CD4-positive, alpha-beta memory T cell (primary cell): ENCODE data around the gene CUBN. TPM values are rescaled to one million over a fixed set of nuclear protein-coding genes. Genes with fewer than 3 reads are reported as not detected.
"Not testable (repeated sequence)": the region's sequence is repeated elsewhere in the genome, so short reads cannot be mapped to it uniquely, and the experiment has no call there.

Source experiments
- CTCF ChIA-PET: fragments of 350-600 bp; sonication (Branson Sonifier 250); formaldehyde crosslinking; loops from one replicate; lab custom pipeline; 2021; ENCODE audit warnings: inconsistent platforms; ENCODE audit not compliant: partially characterized antibody; lab: Charles Lee
- POLR2A ChIA-PET: fragments of 350-600 bp; sonication (Branson Sonifier 250); formaldehyde crosslinking; loops from one replicate; lab custom pipeline; 2021; ENCODE audit not compliant: partially characterized antibody; lab: Charles Lee
- DNase-seq, 5 donors: peaks; one replicate each; pipeline versions ENCODE4 v3.0.0 to v3.0.0-alpha.2; 2020 to 2022; ENCODE audit warnings: mixed read lengths in 1 of 5
- H3K27ac ChIP-seq: one replicate; pipeline ENCODE4 v1.7.0; 2013; ENCODE audit warnings: low read depth, low read length
- H3K27me3 ChIP-seq: 2 replicates; pipeline ENCODE4 v1.7.0; 2013; ENCODE audit warnings: mild to moderate bottlenecking, low read length, moderate library complexity; ENCODE audit not compliant: insufficient read depth
- H3K36me3 ChIP-seq: 2 replicates; pipeline ENCODE4 v1.7.0; 2013; ENCODE audit warnings: mild to moderate bottlenecking, low read length, moderate library complexity; ENCODE audit not compliant: insufficient read depth
- H3K4me1 ChIP-seq: 2 replicates; pipeline ENCODE4 v1.7.0; 2013; ENCODE audit warnings: mild to moderate bottlenecking, low read length, moderate library complexity; ENCODE audit not compliant: insufficient read depth
- H3K4me3 ChIP-seq, 2 donors: one replicate each; pipeline ENCODE4 v1.7.0; 2013; ENCODE audit warnings: low read length in 2 of 2, mild to moderate bottlenecking in 1 of 2
- H3K9me3 ChIP-seq, 2 donors: one replicate each; pipeline ENCODE4 v1.7.0; 2013; ENCODE audit warnings: low read length in 2 of 2, control low read depth in 1 of 2; ENCODE audit not compliant: control insufficient read depth in 1 of 2
- H3K27ac Mint-ChIP-seq, 7 donors: one replicate each; pipeline ENCODE4 v1.8.0; 2020 to 2021; ENCODE audit warnings: mixed read lengths in 7 of 7, mild to moderate bottlenecking in 6 of 7, inconsistent platforms in 3 of 7, moderate library complexity in 3 of 7
- H3K27me3 Mint-ChIP-seq, 2 donors: one replicate each; pipeline ENCODE4 v1.8.0; 2020 to 2021; ENCODE audit warnings: mixed read lengths in 2 of 2
- H3K36me3 Mint-ChIP-seq, 2 donors: one replicate each; pipeline ENCODE4 v1.8.0; 2020 to 2021; ENCODE audit warnings: mixed read lengths in 2 of 2, inconsistent platforms in 1 of 2, mild to moderate bottlenecking in 1 of 2
- H3K4me1 Mint-ChIP-seq, 4 donors: one replicate each; pipeline ENCODE4 v1.8.0; 2020 to 2021; ENCODE audit warnings: mixed read lengths in 4 of 4, mild to moderate bottlenecking in 1 of 4
- H3K4me3 Mint-ChIP-seq, 8 donors: one replicate each; pipeline ENCODE4 v1.8.0; 2020 to 2021; ENCODE audit warnings: mixed read lengths in 8 of 8, mild to moderate bottlenecking in 7 of 8, moderate library complexity in 6 of 8, inconsistent platforms in 3 of 8
- H3K9me3 Mint-ChIP-seq, 8 donors: one replicate each; pipeline ENCODE4 v1.8.0; 2020 to 2021; ENCODE audit warnings: mixed read lengths in 8 of 8, mild to moderate bottlenecking in 5 of 8, inconsistent platforms in 3 of 8, moderate library complexity in 1 of 8
- intact Hi-C: fragments of 100-400 bp; cut with micrococcal nuclease; formaldehyde crosslinking; loops from one replicate; pipeline ENCODE4 v1.15.1; 2023
- polyA plus RNA-seq, 2 donors: library from polyadenylated mRNA; unstranded; fragments of 300-500 nt; fragmentation: Illumina TruSeq; gene quantifications; one replicate each; pipeline ENCODE4 v1.2.3, GENCODE V29; 2021
- total RNA-seq, 2 experiments: library from RNA; stranded (reverse); gene quantifications; one replicate each; pipeline ENCODE4 v1.2.3, GENCODE V29; 2021

Gene CUBN
- total and polyA plus RNA-seq, 4 experiments from 2014 or later: 0.49 to 10.9 (median 8.5) TPM; not detected in 1

DNA sequence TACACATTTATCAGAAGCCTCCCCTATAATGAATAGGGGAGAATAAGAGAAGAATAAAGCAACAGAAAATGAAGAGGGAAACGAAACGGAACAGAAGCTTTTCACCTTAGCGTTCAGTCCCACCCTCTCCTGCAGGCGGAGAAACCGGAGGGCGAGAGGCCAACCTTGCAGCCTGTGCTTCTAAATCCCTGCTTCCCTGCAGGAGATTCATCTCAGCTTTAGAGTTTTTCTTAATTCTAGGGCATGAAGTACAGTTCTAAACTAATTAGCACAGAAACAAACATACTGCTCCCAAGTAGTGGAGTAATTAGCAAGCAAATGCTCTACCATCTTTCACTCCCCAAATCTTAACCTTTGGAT, 107.2 kb downstream of the CUBN start:
- H3K9me3 ChIP-seq: no peaks in the 10 kb centered on the region
- H3K36me3 ChIP-seq: no peaks in the 10 kb centered on the region
- CTCF ChIA-PET: interaction anchor here (1.0 to 2.2 kb wide), 4 partner anchors 12 to 207 kb away, joined by 3 to 13 read pairs (median 5); no protein-coding TSS in a partner anchor
- Mint-ChIP-seq H3K9me3 (peaks cover 0 to 2% (median 0%) of the 10 kb centered on the region in 8 donors), H3K4me3 (peak overlapping the region in 3 of 8 donors; percentile 29 to 47 (median 41)), H3K36me3 (peaks cover 0 to 4% of the 10 kb centered on the region in 2 donors), H3K27me3 (no peaks in the 10 kb centered on the region), H3K4me1 (peaks cover 40 to 66% (median 48%) of the 10 kb centered on the region in 4 donors), H3K27ac (peak overlapping the region; percentile 92 to 100 (median 99))
- H3K4me3 ChIP-seq: no peak overlapping the region
- H3K27ac ChIP-seq: peak overlapping the region; percentile 88
- H3K27me3 ChIP-seq: no peaks in the 10 kb centered on the region
- DNase-seq: no peak
- H3K4me1 ChIP-seq: peaks cover 52% of the 10 kb centered on the region
- POLR2A ChIA-PET: interaction anchor here (1.5 to 7.2 kb wide), 5 partner anchors 20 to 210 kb away, joined by 4 to 98 read pairs (median 6); partner anchors contain the start of genes RSU1 and VIM
- intact Hi-C loops: loop anchor here (10.0 kb wide), 1 partner anchor 1632 kb away; the partner anchor contains the start of genes ARL5B and NSUN6

DNA sequence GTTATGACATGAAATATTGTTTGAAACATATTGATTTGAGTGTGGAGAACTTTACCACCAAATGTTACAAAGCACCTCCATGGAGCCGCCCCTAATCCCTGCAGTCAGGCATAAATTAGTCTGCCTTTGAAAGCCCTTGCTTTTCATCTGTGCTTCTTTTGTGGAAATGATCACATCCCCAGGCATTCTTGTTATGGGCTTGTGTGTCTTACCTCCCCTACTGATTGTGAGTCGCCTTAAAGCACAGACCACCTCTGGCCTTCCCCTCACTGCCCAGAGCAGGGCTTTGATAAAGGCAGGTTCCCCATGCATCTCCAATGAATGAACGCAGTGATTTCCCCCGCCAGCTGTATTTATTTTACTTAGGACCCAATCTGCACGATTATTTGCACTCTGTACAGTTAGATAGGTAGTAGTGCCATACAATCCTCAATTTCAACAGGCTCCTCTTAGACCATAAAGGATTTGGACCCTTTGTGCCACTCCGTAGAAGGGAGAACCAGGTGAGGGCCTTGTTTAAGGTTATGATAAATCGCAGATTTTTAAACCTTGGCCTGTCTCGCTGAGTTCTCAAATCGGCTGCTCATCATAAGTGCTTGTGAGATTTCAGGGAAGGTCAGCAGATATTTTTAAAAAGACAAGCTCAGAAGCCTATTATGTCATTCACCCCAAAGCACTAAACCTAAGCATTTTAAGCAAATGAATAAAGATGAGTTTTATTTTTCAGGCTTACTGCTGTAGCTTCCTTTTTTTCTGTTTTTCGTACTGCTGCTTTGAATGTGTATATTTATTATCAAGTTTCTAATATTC, 107.8 kb downstream of the CUBN start:
- ChIA-PET CTCF (interaction anchor here (1.0 to 2.2 kb wide), 4 partner anchors 11 to 207 kb away, joined by 3 to 13 read pairs (median 5); no protein-coding TSS in a partner anchor), POLR2A (interaction anchor here (1.5 to 7.2 kb wide), 5 partner anchors 19 to 210 kb away, joined by 4 to 98 read pairs (median 6); partner anchors contain the start of genes RSU1 and VIM)
- Histone ChIP-seq H3K4me3 (no peak overlapping the region), H3K36me3 (no peaks in the 10 kb centered on the region), H3K4me1 (peaks cover 46% of the 10 kb centered on the region), H3K27ac (no peak overlapping the region), H3K27me3 (no peaks in the 10 kb centered on the region), H3K9me3 (no peaks in the 10 kb centered on the region)
- no peak for DNase-seq
- H3K36me3 Mint-ChIP-seq: peaks cover 0 to 4% of the 10 kb centered on the region in 2 donors
- intact Hi-C loops: loop anchor here (10.0 kb wide), 1 partner anchor 1633 kb away; the partner anchor contains the start of genes ARL5B and NSUN6
- peaks cover 0 to 2% (median 0%) of the 10 kb centered on the region in 8 donors for H3K9me3 Mint-ChIP-seq
- peak overlapping the region in 2 of 8 donors; percentile 26 to 41 for H3K4me3 Mint-ChIP-seq
- H3K27ac Mint-ChIP-seq: peak overlapping the region; percentile 89 to 100 (median 99)
- H3K4me1 Mint-ChIP-seq: peaks cover 36 to 61% (median 43%) of the 10 kb centered on the region in 4 donors
- no peaks in the 10 kb centered on the region for H3K27me3 Mint-ChIP-seq

DNA sequence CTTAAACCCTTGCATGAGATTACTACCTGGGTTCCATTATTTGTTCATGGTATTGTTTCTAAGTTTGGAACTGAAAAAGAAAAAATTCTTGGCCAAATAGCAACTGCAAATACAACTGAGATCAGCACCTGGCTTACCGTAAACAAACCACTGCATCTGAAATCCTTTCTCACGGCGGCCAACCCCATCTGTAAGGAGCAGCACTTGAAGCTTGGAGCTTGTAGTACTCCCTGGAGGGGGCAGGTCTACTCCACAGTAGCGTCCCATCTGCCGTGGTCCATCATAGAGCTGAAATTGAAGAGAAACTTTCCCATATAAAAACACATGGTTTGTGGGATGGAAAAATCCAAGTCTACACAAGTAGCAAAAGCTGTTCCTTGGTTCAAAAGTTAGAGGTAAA, 109.9 kb downstream of the CUBN start:
- POLR2A ChIA-PET: interaction anchor here (1.7 to 7.2 kb wide), 2 partner anchors 10 to 209 kb away, joined by 9 to 98 read pairs; partner anchors contain the start of gene VIM

DNA sequence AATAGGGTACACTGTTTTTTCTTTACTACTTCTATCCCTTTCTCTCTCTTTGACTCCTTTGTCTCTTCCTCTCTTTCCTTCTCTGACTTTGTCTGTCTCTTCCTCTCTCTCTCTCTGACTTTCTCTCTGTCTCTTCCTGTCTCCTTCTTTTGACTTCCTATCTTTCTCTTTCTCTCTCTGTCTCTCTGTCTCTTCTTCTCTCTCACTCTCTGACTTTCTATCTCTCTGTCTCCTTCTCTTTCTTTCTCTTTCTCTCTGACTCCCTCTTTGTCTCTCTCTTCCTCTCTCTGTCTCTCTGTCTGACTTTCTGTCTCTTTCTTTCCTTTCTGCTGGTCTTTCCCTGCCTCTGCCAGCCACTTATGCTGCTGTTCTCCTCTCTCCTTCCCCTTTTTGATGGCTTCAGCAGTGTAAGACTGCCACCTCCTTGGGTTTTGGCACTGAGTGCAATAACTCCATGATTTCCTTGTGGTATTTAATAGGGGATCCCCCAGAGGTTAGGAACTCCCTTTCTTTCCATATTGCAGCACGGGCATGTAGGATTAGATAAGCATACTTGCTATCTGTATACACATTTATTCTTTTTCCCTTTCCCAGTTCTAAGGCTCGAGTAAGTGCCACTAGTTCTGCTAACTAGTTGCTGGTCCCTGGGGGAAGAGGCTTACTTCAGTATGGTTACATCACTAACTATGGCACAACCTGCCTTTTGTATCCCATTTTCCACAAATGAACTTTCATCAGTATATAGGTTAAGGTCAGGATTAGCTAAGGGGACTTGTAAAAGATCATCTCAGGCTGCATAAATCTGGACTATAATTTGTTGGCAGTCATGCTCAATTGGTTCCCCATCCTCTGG, 116.3 kb downstream of the CUBN start:
- H3K4me3 ChIP-seq, H3K36me3 ChIP-seq, H3K4me1 ChIP-seq, intact Hi-C loops, H3K27me3 ChIP-seq, H3K4me3 Mint-ChIP-seq, H3K27me3 Mint-ChIP-seq, DNase-seq, H3K9me3 ChIP-seq, H3K27ac ChIP-seq, POLR2A ChIA-PET, H3K9me3 Mint-ChIP-seq, CTCF ChIA-PET: not testable (repeated sequence)
- peaks cover 8 to 27% (median 14%) of the 10 kb centered on the region in 4 donors for H3K4me1 Mint-ChIP-seq
- peaks cover 1 to 15% of the 10 kb centered on the region in 2 donors for H3K36me3 Mint-ChIP-seq
- H3K27ac Mint-ChIP-seq: peak overlapping the region in 6 of 7 donors; percentile 32 to 89 (median 76)

More for the DNA sequence above, 109.9 kb downstream of the CUBN start:
- intact Hi-C loops: loop anchor here (10.0 kb wide), 1 partner anchor 1635 kb away; the partner anchor contains the start of genes ARL5B and NSUN6
- Mint-ChIP-seq H3K27me3 (no peaks in the 10 kb centered on the region), H3K4me3 (no peak overlapping the region), H3K27ac (peak overlapping the region in 2 of 7 donors; percentile 12 to 48), H3K4me1 (peaks cover 21 to 41% (median 26%) of the 10 kb centered on the region in 4 donors), H3K9me3 (peaks cover 0 to 2% (median 0%) of the 10 kb centered on the region in 8 donors), H3K36me3 (peaks cover 0 to 3% of the 10 kb centered on the region in 2 donors)
- CTCF ChIA-PET: interaction anchor here (1.8 kb wide), 1 partner anchor 14 kb away, joined by 4 read pairs; no protein-coding TSS in a partner anchor
- Histone ChIP-seq H3K4me3 (no peak overlapping the region), H3K9me3 (no peaks in the 10 kb centered on the region), H3K36me3 (no peaks in the 10 kb centered on the region), H3K27ac (no peak overlapping the region), H3K4me1 (peaks cover 24% of the 10 kb centered on the region), H3K27me3 (no peaks in the 10 kb centered on the region)
- DNase-seq: no peak

DNA sequence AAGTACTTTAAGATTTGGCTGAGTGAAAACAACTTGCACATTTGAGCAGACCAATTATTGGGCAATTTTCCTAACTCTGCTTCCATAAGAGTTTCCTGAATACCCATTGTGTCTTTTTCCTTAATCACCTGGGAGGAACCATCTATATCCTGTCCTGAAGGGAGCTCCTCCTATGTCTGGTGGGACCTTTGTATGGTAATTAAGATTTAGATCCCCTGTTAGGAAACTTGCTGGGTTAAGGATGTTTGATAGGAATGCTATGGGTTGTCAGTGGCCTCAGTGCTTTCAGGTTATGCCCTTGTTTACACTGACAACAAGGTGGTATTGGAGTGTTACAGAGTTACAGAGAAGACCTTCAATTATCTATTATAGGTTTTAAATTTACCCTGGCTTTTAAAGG, 116.9 kb downstream of the CUBN start:
- H3K4me3 Mint-ChIP-seq, H3K4me1 ChIP-seq, H3K36me3 ChIP-seq, H3K27me3 Mint-ChIP-seq, H3K9me3 Mint-ChIP-seq, H3K27ac ChIP-seq, CTCF ChIA-PET, DNase-seq, H3K27me3 ChIP-seq, H3K9me3 ChIP-seq, POLR2A ChIA-PET, intact Hi-C loops, H3K4me3 ChIP-seq: not testable (repeated sequence)
- H3K36me3 Mint-ChIP-seq: peaks cover 1 to 15% of the 10 kb centered on the region in 2 donors
- peak overlapping the region in 2 of 7 donors; percentile 36 to 68 for H3K27ac Mint-ChIP-seq
- H3K4me1 Mint-ChIP-seq: peaks cover 8 to 27% (median 17%) of the 10 kb centered on the region in 4 donors

DNA sequence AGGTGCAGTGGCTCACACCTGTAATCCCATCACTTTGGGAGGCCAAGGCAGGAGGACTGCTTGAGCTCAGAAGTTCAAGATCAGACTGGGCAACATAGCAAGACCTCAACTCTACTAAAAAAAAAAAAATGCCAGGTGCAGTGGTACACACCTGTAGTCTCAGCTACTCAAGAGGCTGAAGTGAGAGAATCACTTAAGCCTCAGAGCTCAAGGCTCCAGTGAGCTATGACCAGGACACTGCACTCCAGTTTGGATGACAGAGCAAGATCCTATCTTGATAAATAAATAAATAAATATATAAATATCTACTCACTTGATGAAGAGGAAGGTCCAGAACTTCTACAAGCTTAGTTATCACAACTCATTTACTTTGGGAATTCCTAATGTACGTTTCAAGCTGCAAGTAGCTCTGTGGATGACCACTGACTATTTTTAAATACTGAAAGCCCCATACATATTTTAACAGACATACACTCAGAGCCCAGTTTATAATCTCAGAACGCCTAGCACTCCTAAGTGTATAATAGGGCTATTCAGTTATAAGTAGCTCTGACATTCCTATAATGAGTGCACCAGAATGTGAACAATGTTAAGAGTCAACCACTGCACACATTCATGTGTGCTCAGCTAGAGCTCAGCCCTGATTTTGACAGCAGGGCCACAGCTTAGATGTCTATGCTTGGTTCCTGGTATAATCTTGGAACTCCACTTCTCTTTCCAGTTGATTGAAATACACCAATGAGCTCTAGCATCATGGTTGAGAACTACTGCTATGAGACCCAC, 119.1 kb downstream of the CUBN start:
- no peak overlapping the region for H3K4me3 Mint-ChIP-seq
- H3K9me3 Mint-ChIP-seq: no peaks in the 10 kb centered on the region
- ChIA-PET CTCF (interaction anchor here (0.8 to 1.0 kb wide), 2 partner anchors 12 to 16 kb away, joined by 3 to 5 read pairs; no protein-coding TSS in a partner anchor), POLR2A (no interaction called here)
- no peaks in the 10 kb centered on the region for H3K36me3 ChIP-seq
- peaks cover 17% of the 10 kb centered on the region for H3K4me1 ChIP-seq
- no peak overlapping the region for H3K27ac ChIP-seq
- no peak overlapping the region for H3K27ac Mint-ChIP-seq
- peaks cover 1 to 15% of the 10 kb centered on the region in 2 donors for H3K36me3 Mint-ChIP-seq
- DNase-seq: no peak
- no peaks in the 10 kb centered on the region for H3K27me3 Mint-ChIP-seq
- intact Hi-C loops: no loop called here
- H3K4me1 Mint-ChIP-seq: peaks cover 14 to 40% (median 21%) of the 10 kb centered on the region in 4 donors
- H3K4me3 ChIP-seq: no peak overlapping the region
- no peaks in the 10 kb centered on the region for H3K27me3 ChIP-seq
- no peaks in the 10 kb centered on the region for H3K9me3 ChIP-seq
